WTC11 (cell line): Measurements from ENCODE around the gene CD44. TPM values are rescaled to one million over a fixed set of nuclear protein-coding genes. Genes with fewer than 3 reads are reported as not detected.

Experiments
- ATAC-seq: fragments of 200-7000 bp; cut with Tn5 transposase; 2 replicates; pipeline ENCODE4 v1.10.0; 2021; ENCODE audit warnings: mild to moderate bottlenecking, moderate library complexity
- CTCF ChIA-PET: fragments of 300-600 bp; sonication (Branson Sonifier 250); formaldehyde crosslinking; loops from one replicate; lab custom pipeline; 2021; ENCODE audit warnings: antibody characterized with exemption; lab: Charles Lee
- POLR2A ChIA-PET: fragments of 350-600 bp; sonication (Branson Sonifier 250); formaldehyde crosslinking; loops from one replicate; lab custom pipeline; 2021; ENCODE audit warnings: antibody characterized with exemption; lab: Charles Lee
- DNase-seq: peaks from one replicate; pipeline ENCODE4 v3.0.0; 2021; ENCODE audit warnings: low spot score
- H3K27ac Mint-ChIP-seq: 2 replicates; pipeline ENCODE4 v1.8.0; 2021; ENCODE audit warnings: mixed read lengths
- H3K27me3 Mint-ChIP-seq: 2 replicates; pipeline ENCODE4 v1.8.0; 2021; ENCODE audit warnings: low read depth, mild to moderate bottlenecking, moderate library complexity, mixed read lengths
- H3K36me3 Mint-ChIP-seq: 2 replicates; pipeline ENCODE4 v1.8.0; 2021; ENCODE audit warnings: mixed read lengths
- H3K4me1 Mint-ChIP-seq: 2 replicates; pipeline ENCODE4 v1.8.0; 2022; ENCODE audit warnings: mixed read lengths
- H3K4me3 Mint-ChIP-seq: 2 replicates; pipeline ENCODE4 v1.8.0; 2021; ENCODE audit warnings: mild to moderate bottlenecking, moderate library complexity, mixed read lengths
- H3K9me3 Mint-ChIP-seq: 2 replicates; pipeline ENCODE4 v1.8.0; 2021; ENCODE audit warnings: mixed read lengths
- FOXK1 ChIP-seq: sonication (generic); formaldehyde crosslinking; IDR thresholded peaks from 2 replicates; pipeline ENCODE4 v1.8.0; 2022; ENCODE audit warnings: mild to moderate bottlenecking, moderate library complexity, missing genetic modification reagents
- FOXP1 ChIP-seq: sonication (generic); formaldehyde crosslinking; IDR thresholded peaks from 2 replicates; pipeline ENCODE4 v1.8.0; 2022; ENCODE audit warnings: missing genetic modification reagents, mild to moderate bottlenecking, moderate library complexity, borderline replicate concordance
- GABPB1 ChIP-seq: sonication (generic); formaldehyde crosslinking; IDR thresholded peaks from 2 replicates; pipeline ENCODE4 v1.8.1; 2023; ENCODE audit warnings: mild to moderate bottlenecking, missing genetic modification reagents
- JUN ChIP-seq: sonication (generic); formaldehyde crosslinking; IDR thresholded peaks from 2 replicates; pipeline ENCODE4 v1.8.0; 2023; ENCODE audit warnings: mild to moderate bottlenecking, missing genetic modification reagents
- KAT7 ChIP-seq: sonication (generic); formaldehyde crosslinking; IDR thresholded peaks from 2 replicates; pipeline ENCODE4 v1.8.1; 2023; ENCODE audit warnings: missing genetic modification reagents, mild to moderate bottlenecking, borderline replicate concordance
- MYBL2 ChIP-seq: sonication (generic); formaldehyde crosslinking; IDR thresholded peaks from 2 replicates; pipeline ENCODE4 v1.8.1; 2023; ENCODE audit warnings: mild to moderate bottlenecking, moderate library complexity, missing genetic modification reagents
- OVOL2 ChIP-seq: fragments of 250-450 bp; sonication (Bioruptor Pico); IDR thresholded peaks from 2 replicates; pipeline ENCODE4 v1.9.0; 2021; ENCODE audit warnings: mild to moderate bottlenecking, borderline replicate concordance
- RELA ChIP-seq: sonication (generic); formaldehyde crosslinking; IDR thresholded peaks from 2 replicates; pipeline ENCODE4 v1.8.1; 2022; ENCODE audit warnings: missing genetic modification reagents, mild to moderate bottlenecking, borderline replicate concordance
- total RNA-seq: library from RNA; stranded (reverse); gene quantifications from 3 replicates; pipeline ENCODE4 v1.2.3, GENCODE V29; 2021
- TF ChIP-seq, protein P1 (sequence below): sonication (generic); formaldehyde crosslinking; IDR thresholded peaks from 2 replicates; pipeline ENCODE4 v1.8.0; 2023; ENCODE audit warnings: mild to moderate bottlenecking, missing genetic modification reagents
- TF ChIP-seq, protein P2 (sequence below): fragments of 250-450 bp; sonication (Bioruptor Pico); IDR thresholded peaks from 2 replicates; pipeline ENCODE4 v1.9.0; 2021; ENCODE audit warnings: mild to moderate bottlenecking, borderline replicate concordance
- TF ChIP-seq, protein P3 (sequence below): fragments of 250-450 bp; sonication (Bioruptor Pico); IDR thresholded peaks from 2 replicates; pipeline ENCODE4 v1.8.0; 2021; ENCODE audit warnings: mild to moderate bottlenecking
- TF ChIP-seq, protein P4 (sequence below): sonication (generic); formaldehyde crosslinking; IDR thresholded peaks from 2 replicates; pipeline ENCODE4 v1.8.0; 2022; ENCODE audit warnings: mild to moderate bottlenecking, missing genetic modification reagents
- TF ChIP-seq, protein P5 (sequence below): sonication (generic); formaldehyde crosslinking; IDR thresholded peaks from 2 replicates; pipeline ENCODE4 v1.8.1; 2023; ENCODE audit warnings: mild to moderate bottlenecking, missing genetic modification reagents

The CD44 gene
- total RNA-seq, 1 experiment from 2014 or later: 12.0 TPM

DNA sequence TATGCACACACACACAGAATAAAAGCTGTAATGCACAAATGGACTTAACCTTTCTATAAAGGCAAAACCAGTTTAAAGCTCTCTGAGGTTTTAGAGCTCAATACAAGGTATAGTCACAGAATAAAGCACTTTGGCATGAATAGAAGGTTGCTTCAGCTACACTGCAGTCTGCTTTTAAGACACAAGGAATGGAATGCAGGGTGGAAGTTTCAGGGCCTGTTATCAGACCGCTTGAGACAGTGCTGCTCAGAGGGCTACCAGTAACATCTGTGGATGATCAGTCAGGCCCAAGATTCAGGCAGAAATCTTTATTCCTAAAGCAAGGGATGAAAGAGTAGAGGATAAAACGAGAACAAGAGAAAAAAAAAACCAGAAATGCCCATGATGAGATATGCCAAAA, 46.7 kb downstream of the CD44 start (continued):
- TF ChIP-seq, protein P1, sequence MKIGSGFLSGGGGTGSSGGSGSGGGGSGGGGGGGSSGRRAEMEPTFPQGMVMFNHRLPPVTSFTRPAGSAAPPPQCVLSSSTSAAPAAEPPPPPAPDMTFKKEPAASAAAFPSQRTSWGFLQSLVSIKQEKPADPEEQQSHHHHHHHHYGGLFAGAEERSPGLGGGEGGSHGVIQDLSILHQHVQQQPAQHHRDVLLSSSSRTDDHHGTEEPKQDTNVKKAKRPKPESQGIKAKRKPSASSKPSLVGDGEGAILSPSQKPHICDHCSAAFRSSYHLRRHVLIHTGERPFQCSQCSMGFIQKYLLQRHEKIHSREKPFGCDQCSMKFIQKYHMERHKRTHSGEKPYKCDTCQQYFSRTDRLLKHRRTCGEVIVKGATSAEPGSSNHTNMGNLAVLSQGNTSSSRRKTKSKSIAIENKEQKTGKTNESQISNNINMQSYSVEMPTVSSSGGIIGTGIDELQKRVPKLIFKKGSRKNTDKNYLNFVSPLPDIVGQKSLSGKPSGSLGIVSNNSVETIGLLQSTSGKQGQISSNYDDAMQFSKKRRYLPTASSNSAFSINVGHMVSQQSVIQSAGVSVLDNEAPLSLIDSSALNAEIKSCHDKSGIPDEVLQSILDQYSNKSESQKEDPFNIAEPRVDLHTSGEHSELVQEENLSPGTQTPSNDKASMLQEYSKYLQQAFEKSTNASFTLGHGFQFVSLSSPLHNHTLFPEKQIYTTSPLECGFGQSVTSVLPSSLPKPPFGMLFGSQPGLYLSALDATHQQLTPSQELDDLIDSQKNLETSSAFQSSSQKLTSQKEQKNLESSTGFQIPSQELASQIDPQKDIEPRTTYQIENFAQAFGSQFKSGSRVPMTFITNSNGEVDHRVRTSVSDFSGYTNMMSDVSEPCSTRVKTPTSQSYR (CRISPR knock-in tag): no peak
- TF ChIP-seq RELA (CRISPR knock-in tag) (no peak), OVOL2 (no peak), FOXP1 (CRISPR knock-in tag) (no peak), MYBL2 (no peak), KAT7 (CRISPR knock-in tag) (no peak), JUN (CRISPR knock-in tag) (no peak)
- TF ChIP-seq, protein P2, sequence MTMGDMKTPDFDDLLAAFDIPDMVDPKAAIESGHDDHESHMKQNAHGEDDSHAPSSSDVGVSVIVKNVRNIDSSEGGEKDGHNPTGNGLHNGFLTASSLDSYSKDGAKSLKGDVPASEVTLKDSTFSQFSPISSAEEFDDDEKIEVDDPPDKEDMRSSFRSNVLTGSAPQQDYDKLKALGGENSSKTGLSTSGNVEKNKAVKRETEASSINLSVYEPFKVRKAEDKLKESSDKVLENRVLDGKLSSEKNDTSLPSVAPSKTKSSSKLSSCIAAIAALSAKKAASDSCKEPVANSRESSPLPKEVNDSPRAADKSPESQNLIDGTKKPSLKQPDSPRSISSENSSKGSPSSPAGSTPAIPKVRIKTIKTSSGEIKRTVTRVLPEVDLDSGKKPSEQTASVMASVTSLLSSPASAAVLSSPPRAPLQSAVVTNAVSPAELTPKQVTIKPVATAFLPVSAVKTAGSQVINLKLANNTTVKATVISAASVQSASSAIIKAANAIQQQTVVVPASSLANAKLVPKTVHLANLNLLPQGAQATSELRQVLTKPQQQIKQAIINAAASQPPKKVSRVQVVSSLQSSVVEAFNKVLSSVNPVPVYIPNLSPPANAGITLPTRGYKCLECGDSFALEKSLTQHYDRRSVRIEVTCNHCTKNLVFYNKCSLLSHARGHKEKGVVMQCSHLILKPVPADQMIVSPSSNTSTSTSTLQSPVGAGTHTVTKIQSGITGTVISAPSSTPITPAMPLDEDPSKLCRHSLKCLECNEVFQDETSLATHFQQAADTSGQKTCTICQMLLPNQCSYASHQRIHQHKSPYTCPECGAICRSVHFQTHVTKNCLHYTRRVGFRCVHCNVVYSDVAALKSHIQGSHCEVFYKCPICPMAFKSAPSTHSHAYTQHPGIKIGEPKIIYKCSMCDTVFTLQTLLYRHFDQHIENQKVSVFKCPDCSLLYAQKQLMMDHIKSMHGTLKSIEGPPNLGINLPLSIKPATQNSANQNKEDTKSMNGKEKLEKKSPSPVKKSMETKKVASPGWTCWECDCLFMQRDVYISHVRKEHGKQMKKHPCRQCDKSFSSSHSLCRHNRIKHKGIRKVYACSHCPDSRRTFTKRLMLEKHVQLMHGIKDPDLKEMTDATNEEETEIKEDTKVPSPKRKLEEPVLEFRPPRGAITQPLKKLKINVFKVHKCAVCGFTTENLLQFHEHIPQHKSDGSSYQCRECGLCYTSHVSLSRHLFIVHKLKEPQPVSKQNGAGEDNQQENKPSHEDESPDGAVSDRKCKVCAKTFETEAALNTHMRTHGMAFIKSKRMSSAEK: no peak
- TF ChIP-seq, protein P3, sequence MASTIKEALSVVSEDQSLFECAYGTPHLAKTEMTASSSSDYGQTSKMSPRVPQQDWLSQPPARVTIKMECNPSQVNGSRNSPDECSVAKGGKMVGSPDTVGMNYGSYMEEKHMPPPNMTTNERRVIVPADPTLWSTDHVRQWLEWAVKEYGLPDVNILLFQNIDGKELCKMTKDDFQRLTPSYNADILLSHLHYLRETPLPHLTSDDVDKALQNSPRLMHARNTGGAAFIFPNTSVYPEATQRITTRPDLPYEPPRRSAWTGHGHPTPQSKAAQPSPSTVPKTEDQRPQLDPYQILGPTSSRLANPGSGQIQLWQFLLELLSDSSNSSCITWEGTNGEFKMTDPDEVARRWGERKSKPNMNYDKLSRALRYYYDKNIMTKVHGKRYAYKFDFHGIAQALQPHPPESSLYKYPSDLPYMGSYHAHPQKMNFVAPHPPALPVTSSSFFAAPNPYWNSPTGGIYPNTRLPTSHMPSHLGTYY: no peak
- TF ChIP-seq, protein P4, sequence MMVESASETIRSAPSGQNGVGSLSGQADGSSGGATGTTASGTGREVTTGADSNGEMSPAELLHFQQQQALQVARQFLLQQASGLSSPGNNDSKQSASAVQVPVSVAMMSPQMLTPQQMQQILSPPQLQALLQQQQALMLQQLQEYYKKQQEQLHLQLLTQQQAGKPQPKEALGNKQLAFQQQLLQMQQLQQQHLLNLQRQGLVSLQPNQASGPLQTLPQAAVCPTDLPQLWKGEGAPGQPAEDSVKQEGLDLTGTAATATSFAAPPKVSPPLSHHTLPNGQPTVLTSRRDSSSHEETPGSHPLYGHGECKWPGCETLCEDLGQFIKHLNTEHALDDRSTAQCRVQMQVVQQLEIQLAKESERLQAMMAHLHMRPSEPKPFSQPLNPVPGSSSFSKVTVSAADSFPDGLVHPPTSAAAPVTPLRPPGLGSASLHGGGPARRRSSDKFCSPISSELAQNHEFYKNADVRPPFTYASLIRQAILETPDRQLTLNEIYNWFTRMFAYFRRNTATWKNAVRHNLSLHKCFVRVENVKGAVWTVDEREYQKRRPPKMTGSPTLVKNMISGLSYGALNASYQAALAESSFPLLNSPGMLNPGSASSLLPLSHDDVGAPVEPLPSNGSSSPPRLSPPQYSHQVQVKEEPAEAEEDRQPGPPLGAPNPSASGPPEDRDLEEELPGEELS (CRISPR knock-in tag): no peak

DNA sequence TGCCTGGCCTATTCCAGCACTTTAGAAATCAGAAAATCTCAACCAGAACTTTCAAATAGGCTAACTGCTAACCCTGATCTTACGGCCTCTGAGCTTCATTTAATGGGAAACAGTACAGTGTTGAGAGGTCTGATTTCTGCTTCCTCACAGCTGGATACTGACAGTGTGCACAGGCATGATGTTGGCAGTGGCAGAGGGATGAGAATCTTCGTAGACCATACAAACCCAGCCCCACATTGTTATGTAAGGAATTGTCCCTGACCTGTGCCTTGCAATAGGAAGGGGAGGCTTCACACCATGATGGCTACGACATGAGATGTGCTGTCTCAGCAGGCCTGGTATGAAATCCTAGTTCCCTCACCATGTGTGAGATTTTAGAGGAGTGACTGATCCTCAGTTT, 49.0 kb downstream of the CD44 start:
- DNase-seq: no peak
- TF ChIP-seq FOXK1: no peak
- no peak for TF ChIP-seq GABPB1 (CRISPR knock-in tag)
- TF ChIP-seq, all 79 proteins: peak for 0
- Mint-ChIP-seq H3K4me1 (peaks cover 5% of the 10 kb centered on the region), H3K27me3 (no peaks in the 10 kb centered on the region), H3K9me3 (no peaks in the 10 kb centered on the region), H3K27ac (no peak overlapping the region), H3K4me3 (no peak overlapping the region), H3K36me3 (no peaks in the 10 kb centered on the region)
- ChIA-PET POLR2A (no interaction called here), CTCF (no interaction called here)
- no peak for ATAC-seq

DNA sequence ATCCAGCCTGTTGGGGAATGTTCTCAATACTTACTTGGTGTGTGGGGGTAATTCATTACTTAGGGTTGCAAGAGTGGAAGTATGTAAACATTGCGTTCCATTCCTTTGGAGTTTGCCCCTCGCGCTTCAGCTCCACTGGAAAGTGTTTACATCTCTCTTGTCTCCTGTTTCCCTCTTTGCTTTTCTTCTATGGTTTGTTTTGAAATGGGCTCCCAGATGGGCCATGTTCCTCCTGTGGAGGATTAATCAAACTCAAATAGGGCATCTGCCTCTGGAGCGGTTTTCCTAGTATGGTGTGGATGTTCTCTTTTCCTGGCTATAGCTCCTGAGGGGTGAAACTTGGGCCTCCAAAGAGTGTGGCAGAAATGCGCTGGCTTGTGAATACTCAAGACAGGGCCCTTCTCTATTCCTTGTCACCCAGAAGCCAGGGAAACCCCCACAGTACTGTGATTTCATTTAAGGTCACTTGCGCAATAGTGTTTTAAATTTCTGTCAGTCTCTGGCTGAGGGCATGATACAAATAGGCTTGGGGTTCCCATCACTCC, 51.9 kb downstream of the CD44 start:
- CTCF ChIA-PET: no interaction called here
- no peak for DNase-seq
- Mint-ChIP-seq H3K4me3 (no peak overlapping the region), H3K27me3 (no peaks in the 10 kb centered on the region), H3K36me3 (no peaks in the 10 kb centered on the region), H3K9me3 (no peaks in the 10 kb centered on the region), H3K27ac (no peak overlapping the region), H3K4me1 (peaks cover 5% of the 10 kb centered on the region)
- TF ChIP-seq, protein P5, sequence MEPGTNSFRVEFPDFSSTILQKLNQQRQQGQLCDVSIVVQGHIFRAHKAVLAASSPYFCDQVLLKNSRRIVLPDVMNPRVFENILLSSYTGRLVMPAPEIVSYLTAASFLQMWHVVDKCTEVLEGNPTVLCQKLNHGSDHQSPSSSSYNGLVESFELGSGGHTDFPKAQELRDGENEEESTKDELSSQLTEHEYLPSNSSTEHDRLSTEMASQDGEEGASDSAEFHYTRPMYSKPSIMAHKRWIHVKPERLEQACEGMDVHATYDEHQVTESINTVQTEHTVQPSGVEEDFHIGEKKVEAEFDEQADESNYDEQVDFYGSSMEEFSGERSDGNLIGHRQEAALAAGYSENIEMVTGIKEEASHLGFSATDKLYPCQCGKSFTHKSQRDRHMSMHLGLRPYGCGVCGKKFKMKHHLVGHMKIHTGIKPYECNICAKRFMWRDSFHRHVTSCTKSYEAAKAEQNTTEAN (CRISPR knock-in tag): no peak
- TF ChIP-seq GABPB1 (CRISPR knock-in tag): peak; percentile 74; the same call in 1 of the 2 replicates
- POLR2A ChIA-PET: no interaction called here
- no peak for ATAC-seq
